Measurements from ENCODE around the gene CDH4.

GRCh38 chr20:61750093-61750492, 498.0 kb downstream of the CDH4 start:
- TF ChIP-seq, protein P1, sequence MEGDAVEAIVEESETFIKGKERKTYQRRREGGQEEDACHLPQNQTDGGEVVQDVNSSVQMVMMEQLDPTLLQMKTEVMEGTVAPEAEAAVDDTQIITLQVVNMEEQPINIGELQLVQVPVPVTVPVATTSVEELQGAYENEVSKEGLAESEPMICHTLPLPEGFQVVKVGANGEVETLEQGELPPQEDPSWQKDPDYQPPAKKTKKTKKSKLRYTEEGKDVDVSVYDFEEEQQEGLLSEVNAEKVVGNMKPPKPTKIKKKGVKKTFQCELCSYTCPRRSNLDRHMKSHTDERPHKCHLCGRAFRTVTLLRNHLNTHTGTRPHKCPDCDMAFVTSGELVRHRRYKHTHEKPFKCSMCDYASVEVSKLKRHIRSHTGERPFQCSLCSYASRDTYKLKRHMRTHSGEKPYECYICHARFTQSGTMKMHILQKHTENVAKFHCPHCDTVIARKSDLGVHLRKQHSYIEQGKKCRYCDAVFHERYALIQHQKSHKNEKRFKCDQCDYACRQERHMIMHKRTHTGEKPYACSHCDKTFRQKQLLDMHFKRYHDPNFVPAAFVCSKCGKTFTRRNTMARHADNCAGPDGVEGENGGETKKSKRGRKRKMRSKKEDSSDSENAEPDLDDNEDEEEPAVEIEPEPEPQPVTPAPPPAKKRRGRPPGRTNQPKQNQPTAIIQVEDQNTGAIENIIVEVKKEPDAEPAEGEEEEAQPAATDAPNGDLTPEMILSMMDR (IDR thresholded peaks at IDR 0.05): no peak
- no peak for TF ChIP-seq ZNF138 (CRISPR knock-in tag; conservative IDR thresholded peaks at IDR 0.05)
- TF ChIP-seq IRF1 (CRISPR knock-in tag; IDR thresholded peaks at IDR 0.05): no peak
- TF ChIP-seq, protein P2, sequence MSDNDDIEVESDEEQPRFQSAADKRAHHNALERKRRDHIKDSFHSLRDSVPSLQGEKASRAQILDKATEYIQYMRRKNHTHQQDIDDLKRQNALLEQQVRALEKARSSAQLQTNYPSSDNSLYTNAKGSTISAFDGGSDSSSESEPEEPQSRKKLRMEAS (CRISPR knock-in tag; IDR thresholded peaks at IDR 0.05): no peak
